Measurements from ENCODE around the gene SH2D4B. TPM values are rescaled to one million over a fixed set of nuclear protein-coding genes. Genes with fewer than 3 reads are reported as not detected.

Gene SH2D4B
- total and polyA plus RNA-seq, 3 experiments from 2014 or later = 0.11 to 0.13 TPM; not detected in 1

GRCh38 chr10:80664071-80664680, 126.5 kb downstream of the SH2D4B start:
- peaks cover 4% of the 10 kb centered on the region for H3K4me1 ChIP-seq (ENCODE audit: insufficient read depth, low read length)
- ChIA-PET POLR2A (no interaction called here), CTCF (interaction anchor here (0.9 to 1.8 kb wide), 5 partner anchors 10 to 28 kb away, joined by 3 to 4 read pairs (median 3); no protein-coding TSS in a partner anchor)
- peaks cover 0 to 2% (median 0%) of the 10 kb centered on the region in 5 donors for H3K9me3 Mint-ChIP-seq
- H3K4me1 Mint-ChIP-seq = peaks cover 3 to 6% (median 5%) of the 10 kb centered on the region in 3 donors
- peaks cover 10% of the 10 kb centered on the region for H3K27me3 ChIP-seq (ENCODE audit: insufficient read depth, low read length, poor library complexity, severe bottlenecking)
- no peak overlapping the region for H3K4me3 ChIP-seq (ENCODE audit: low read length)
- H3K4me3 Mint-ChIP-seq = no peak overlapping the region
- no peaks in the 10 kb centered on the region for H3K36me3 Mint-ChIP-seq
- peak in 2 of 5 donors; percentile 5 for DNase-seq
- no peaks in the 10 kb centered on the region for H3K9me3 ChIP-seq (ENCODE audit: low read length)
- H3K27ac ChIP-seq (ENCODE audit: low read depth, low read length) = no peak overlapping the region
- peaks cover 21 to 47% of the 10 kb centered on the region in 2 donors for H3K27me3 Mint-ChIP-seq
- no peak overlapping the region for H3K27ac Mint-ChIP-seq
- H3K36me3 ChIP-seq (ENCODE audit: insufficient read depth, low read length) = no peaks in the 10 kb centered on the region

GRCh38 chr10:80669485-80669884, 131.8 kb downstream of the SH2D4B start:
- H3K27ac Mint-ChIP-seq = no peak overlapping the region
- POLR2A ChIA-PET = no interaction called here
- no peak for DNase-seq
- peaks cover 4 to 17% of the 10 kb centered on the region in 2 donors for H3K27me3 Mint-ChIP-seq
- Histone ChIP-seq H3K4me3 (ENCODE audit: low read length) (no peak overlapping the region), H3K27me3 (ENCODE audit: insufficient read depth, low read length, poor library complexity, severe bottlenecking) (no peaks in the 10 kb centered on the region), H3K9me3 (ENCODE audit: low read length) (no peaks in the 10 kb centered on the region), H3K27ac (ENCODE audit: low read depth, low read length) (no peak overlapping the region), H3K36me3 (ENCODE audit: insufficient read depth, low read length) (no peaks in the 10 kb centered on the region), H3K4me1 (ENCODE audit: insufficient read depth, low read length) (no peaks in the 10 kb centered on the region)
- peaks cover 0 to 2% (median 0%) of the 10 kb centered on the region in 5 donors for H3K9me3 Mint-ChIP-seq
- CTCF ChIA-PET = no interaction called here
- H3K4me1 Mint-ChIP-seq = no peaks in the 10 kb centered on the region
- no peaks in the 10 kb centered on the region for H3K36me3 Mint-ChIP-seq
- no peak overlapping the region for H3K4me3 Mint-ChIP-seq

GRCh38 chr10:80670774-80671173, 133.1 kb downstream of the SH2D4B start:
- CTCF ChIA-PET = interaction anchor here (1.4 kb wide), 1 partner anchor 9 kb away, joined by 6 read pairs; no protein-coding TSS in a partner anchor
- Histone ChIP-seq H3K4me1 (ENCODE audit: insufficient read depth, low read length) (no peaks in the 10 kb centered on the region), H3K4me3 (ENCODE audit: low read length) (no peak overlapping the region), H3K9me3 (ENCODE audit: low read length) (no peaks in the 10 kb centered on the region), H3K36me3 (ENCODE audit: insufficient read depth, low read length) (no peaks in the 10 kb centered on the region), H3K27ac (ENCODE audit: low read depth, low read length) (no peak overlapping the region), H3K27me3 (ENCODE audit: insufficient read depth, low read length, poor library complexity, severe bottlenecking) (no peaks in the 10 kb centered on the region)
- H3K4me3 Mint-ChIP-seq = no peak overlapping the region
- H3K27ac Mint-ChIP-seq = no peak overlapping the region
- H3K36me3 Mint-ChIP-seq = no peaks in the 10 kb centered on the region
- DNase-seq = no peak
- peaks cover 0 to 2% (median 0%) of the 10 kb centered on the region in 5 donors for H3K9me3 Mint-ChIP-seq
- POLR2A ChIA-PET = no interaction called here
- peaks cover 6 to 15% of the 10 kb centered on the region in 2 donors for H3K27me3 Mint-ChIP-seq
- H3K4me1 Mint-ChIP-seq = no peaks in the 10 kb centered on the region

GRCh38 chr10:80671847-80672246, 134.1 kb downstream of the SH2D4B start:
- H3K27me3 ChIP-seq (ENCODE audit: insufficient read depth, low read length, poor library complexity, severe bottlenecking) = no peaks in the 10 kb centered on the region
- no peaks in the 10 kb centered on the region for H3K36me3 ChIP-seq (ENCODE audit: insufficient read depth, low read length)
- DNase-seq = no peak
- Mint-ChIP-seq H3K27me3 (peaks cover 4 to 11% of the 10 kb centered on the region in 2 donors), H3K4me1 (no peaks in the 10 kb centered on the region), H3K27ac (no peak overlapping the region), H3K9me3 (peaks cover 0 to under 1% (median 0%) of the 10 kb centered on the region in 5 donors), H3K4me3 (no peak overlapping the region), H3K36me3 (no peaks in the 10 kb centered on the region)
- ChIA-PET POLR2A (no interaction called here), CTCF (interaction anchor here (1.2 to 2.4 kb wide), 2 partner anchors 9 to 40 kb away, joined by 3 to 11 read pairs; no protein-coding TSS in a partner anchor)
- H3K4me1 ChIP-seq (ENCODE audit: insufficient read depth, low read length) = no peaks in the 10 kb centered on the region
- H3K9me3 ChIP-seq (ENCODE audit: low read length) = no peaks in the 10 kb centered on the region
- H3K4me3 ChIP-seq (ENCODE audit: low read length) = no peak overlapping the region
- no peak overlapping the region for H3K27ac ChIP-seq (ENCODE audit: low read depth, low read length)

GRCh38 chr10:80672613-80673012, 134.9 kb downstream of the SH2D4B start:
- Histone ChIP-seq H3K27me3 (ENCODE audit: insufficient read depth, low read length, poor library complexity, severe bottlenecking) (no peaks in the 10 kb centered on the region), H3K4me3 (ENCODE audit: low read length) (no peak overlapping the region), H3K36me3 (ENCODE audit: insufficient read depth, low read length) (no peaks in the 10 kb centered on the region), H3K4me1 (ENCODE audit: insufficient read depth, low read length) (no peaks in the 10 kb centered on the region), H3K27ac (ENCODE audit: low read depth, low read length) (no peak overlapping the region), H3K9me3 (ENCODE audit: low read length) (no peaks in the 10 kb centered on the region)
- Mint-ChIP-seq H3K27ac (no peak overlapping the region), H3K27me3 (peaks cover 4 to 11% of the 10 kb centered on the region in 2 donors), H3K9me3 (no peaks in the 10 kb centered on the region), H3K4me3 (no peak overlapping the region), H3K4me1 (no peaks in the 10 kb centered on the region), H3K36me3 (no peaks in the 10 kb centered on the region)
- POLR2A ChIA-PET = no interaction called here
- DNase-seq = no peak
- CTCF ChIA-PET = interaction anchor here (1.2 to 2.4 kb wide), 2 partner anchors 10 to 39 kb away, joined by 3 to 11 read pairs; no protein-coding TSS in a partner anchor

- ChIA-PET CTCF (interaction anchor here (0.8 to 1.6 kb wide), 2 partner anchors 10 kb away, joined by 4 read pairs; no protein-coding TSS in a partner anchor), POLR2A (no interaction called here)
- H3K27ac Mint-ChIP-seq = no peak overlapping the region
- no peaks in the 10 kb centered on the region for H3K4me1 Mint-ChIP-seq
- Histone ChIP-seq H3K27me3 (ENCODE audit: insufficient read depth, low read length, poor library complexity, severe bottlenecking) (no peaks in the 10 kb centered on the region), H3K4me3 (ENCODE audit: low read length) (no peak overlapping the region), H3K9me3 (ENCODE audit: low read length) (no peaks in the 10 kb centered on the region), H3K27ac (ENCODE audit: low read depth, low read length) (no peak overlapping the region), H3K4me1 (ENCODE audit: insufficient read depth, low read length) (no peaks in the 10 kb centered on the region), H3K36me3 (ENCODE audit: insufficient read depth, low read length) (no peaks in the 10 kb centered on the region)
- no peaks in the 10 kb centered on the region for H3K9me3 Mint-ChIP-seq
- H3K4me3 Mint-ChIP-seq = no peak overlapping the region
- peaks cover 0 to 4% (median 0%) of the 10 kb centered on the region in 3 donors for H3K36me3 Mint-ChIP-seq
- H3K27me3 Mint-ChIP-seq = peaks cover 4 to 15% of the 10 kb centered on the region in 2 donors
- DNase-seq = no peak
These were observed 137.1 kb downstream of the SH2D4B start for GRCh38 chr10:80674809-80675208.

GRCh38 chr10:80681142-80681541, 143.4 kb downstream of the SH2D4B start:
- Histone ChIP-seq H3K4me1 (ENCODE audit: insufficient read depth, low read length) (no peaks in the 10 kb centered on the region), H3K4me3 (ENCODE audit: low read length) (no peak overlapping the region), H3K36me3 (ENCODE audit: insufficient read depth, low read length) (no peaks in the 10 kb centered on the region), H3K27me3 (ENCODE audit: insufficient read depth, low read length, poor library complexity, severe bottlenecking) (no peaks in the 10 kb centered on the region), H3K9me3 (ENCODE audit: low read length) (no peaks in the 10 kb centered on the region), H3K27ac (ENCODE audit: low read depth, low read length) (no peak overlapping the region)
- peaks cover 0 to 4% of the 10 kb centered on the region in 2 donors for H3K27me3 Mint-ChIP-seq
- no peaks in the 10 kb centered on the region for H3K9me3 Mint-ChIP-seq
- DNase-seq = no peak
- POLR2A ChIA-PET = no interaction called here
- peaks cover 0 to 4% (median 0%) of the 10 kb centered on the region in 3 donors for H3K4me1 Mint-ChIP-seq
- CTCF ChIA-PET = no interaction called here
- no peak overlapping the region for H3K27ac Mint-ChIP-seq
- H3K4me3 Mint-ChIP-seq = no peak overlapping the region
- H3K36me3 Mint-ChIP-seq = peaks cover 0 to 4% (median 0%) of the 10 kb centered on the region in 3 donors

- Mint-ChIP-seq H3K4me1 (peaks cover 0 to 4% (median 0%) of the 10 kb centered on the region in 3 donors), H3K9me3 (no peaks in the 10 kb centered on the region), H3K27ac (no peak overlapping the region), H3K4me3 (no peak overlapping the region), H3K36me3 (no peaks in the 10 kb centered on the region), H3K27me3 (peaks cover under 1% of the 10 kb centered on the region in 2 donors)
- Histone ChIP-seq H3K4me1 (ENCODE audit: insufficient read depth, low read length) (no peaks in the 10 kb centered on the region), H3K4me3 (ENCODE audit: low read length) (no peak overlapping the region), H3K36me3 (ENCODE audit: insufficient read depth, low read length) (no peaks in the 10 kb centered on the region), H3K9me3 (ENCODE audit: low read length) (no peaks in the 10 kb centered on the region), H3K27ac (ENCODE audit: low read depth, low read length) (no peak overlapping the region), H3K27me3 (ENCODE audit: insufficient read depth, low read length, poor library complexity, severe bottlenecking) (no peaks in the 10 kb centered on the region)
- ChIA-PET CTCF (interaction anchor here (0.9 to 1.7 kb wide), 2 partner anchors 9 to 15 kb away, joined by 4 to 5 read pairs; no protein-coding TSS in a partner anchor), POLR2A (no interaction called here)
- peak in 2 of 5 donors; percentile 29 to 49 for DNase-seq
These were observed 146.6 kb downstream of the SH2D4B start for GRCh38 chr10:80684259-80684658.

Data from CD8-positive, alpha-beta memory T cell (primary cell).